H1 (cell line): ENCODE measurements around the gene USP13.

Experiments used
- ATF2 ChIP-seq: IDR thresholded peaks from 2 replicates; pipeline ENCODE4 v1.6.1; 2012; ENCODE audit warnings: low read length, inconsistent platforms
- CHD2 ChIP-seq: IDR thresholded peaks from 2 replicates; pipeline ENCODE4 v1.6.1; 2012; ENCODE audit warnings: low read length, improper control_type of control experiment
- EP300 ChIP-seq, 2 experiments: IDR thresholded peaks; 1 replicate in 1 of 2; 2 replicates in 1 of 2; pipeline ENCODE4 v1.6.1; 2011 to 2012; ENCODE audit warnings: low read depth in 2 of 2, low read length in 2 of 2, mild to moderate bottlenecking in 2 of 2, borderline replicate concordance in 1 of 2, inconsistent platforms in 1 of 2, moderate library complexity in 1 of 2
- GABPA ChIP-seq: IDR thresholded peaks from 2 replicates; pipeline ENCODE4 v1.6.1; 2011; ENCODE audit warnings: mild to moderate bottlenecking, low read length, moderate library complexity, borderline replicate concordance; ENCODE audit not compliant: insufficient read depth
- HDAC2 ChIP-seq, 2 experiments: fragments of 300-600 bp in 1 of 2; sonication (generic) in 1 of 2; IDR thresholded peaks; 2 replicates each; pipeline ENCODE4 v1.6.1; 2011 to 2012; ENCODE audit warnings: low read depth in 2 of 2, low read length in 2 of 2, mild to moderate bottlenecking in 2 of 2, moderate library complexity in 2 of 2, borderline replicate concordance in 1 of 2, inconsistent platforms in 1 of 2
- POLR2A ChIP-seq, 2 experiments: IDR thresholded peaks; 1 replicate in 1 of 2; 2 replicates in 1 of 2; pipeline ENCODE4 v1.6.1; 2011; ENCODE audit warnings: low read depth in 2 of 2, low read length in 2 of 2, mild to moderate bottlenecking in 2 of 2; ENCODE audit errors: control extremely low read depth in 1 of 2
- POLR2AphosphoS5 ChIP-seq: IDR thresholded peaks from 2 replicates; pipeline ENCODE4 v1.6.1; 2011; ENCODE audit warnings: low read depth, low read length
- RFX5 ChIP-seq: IDR thresholded peaks from 2 replicates; pipeline ENCODE4 v1.6.1; 2011; ENCODE audit warnings: low read depth, low read length, improper control_type of control experiment, borderline replicate concordance
- RNF2 ChIP-seq: fragments of 200-900, 300-1000 bp; sonication (generic); IDR thresholded peaks from 2 replicates; pipeline ENCODE4 v1.7.1; 2016; ENCODE audit warnings: borderline replicate concordance, low read depth, mild to moderate bottlenecking, antibody characterized with exemption, low read length; ENCODE audit not compliant: poor library complexity, severe bottlenecking; ENCODE audit errors: missing control alignments
- RXRA ChIP-seq: IDR thresholded peaks from 2 replicates; pipeline ENCODE4 v1.6.1; 2011; ENCODE audit warnings: low read depth, mild to moderate bottlenecking, low read length, moderate library complexity; ENCODE audit not compliant: insufficient read depth
- SIRT6 ChIP-seq: IDR thresholded peaks from one replicate; pipeline ENCODE4 v1.7.1; 2012; ENCODE audit warnings: low read length, inconsistent platforms
- TAF1 ChIP-seq: IDR thresholded peaks from 2 replicates; pipeline ENCODE4 v1.6.1; 2011; ENCODE audit warnings: mild to moderate bottlenecking, low read depth, low read length
- TF ChIP-seq, protein P1 (sequence below), 3 experiments: IDR thresholded peaks; 1 replicate in 2 of 3; 2 replicates in 1 of 3; pipeline versions ENCODE4 v1.5.1 to v1.6.1; 2011; ENCODE audit warnings: low read length in 3 of 3, mild to moderate bottlenecking in 3 of 3, inconsistent platforms in 2 of 3, low read depth in 1 of 3, moderate library complexity in 1 of 3; ENCODE audit not compliant: insufficient read depth in 1 of 3; ENCODE audit errors: control extremely low read depth in 1 of 3

DNA sequence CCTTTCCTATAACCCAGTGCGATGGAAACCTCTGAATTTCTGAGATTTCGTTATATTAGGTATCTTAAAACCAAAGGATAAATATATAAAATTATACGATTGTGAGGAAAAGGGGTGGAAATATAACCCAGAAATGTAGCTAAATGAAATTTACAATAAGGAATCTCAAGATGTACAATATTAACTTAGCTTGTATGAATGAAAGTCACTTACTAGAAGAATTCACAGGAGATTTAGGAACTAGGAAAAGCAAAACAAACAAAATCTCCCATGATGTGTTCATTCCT is 159.2 kb downstream of the USP13 start:
- no peak for TF ChIP-seq TAF1
- TF ChIP-seq, protein P1, sequence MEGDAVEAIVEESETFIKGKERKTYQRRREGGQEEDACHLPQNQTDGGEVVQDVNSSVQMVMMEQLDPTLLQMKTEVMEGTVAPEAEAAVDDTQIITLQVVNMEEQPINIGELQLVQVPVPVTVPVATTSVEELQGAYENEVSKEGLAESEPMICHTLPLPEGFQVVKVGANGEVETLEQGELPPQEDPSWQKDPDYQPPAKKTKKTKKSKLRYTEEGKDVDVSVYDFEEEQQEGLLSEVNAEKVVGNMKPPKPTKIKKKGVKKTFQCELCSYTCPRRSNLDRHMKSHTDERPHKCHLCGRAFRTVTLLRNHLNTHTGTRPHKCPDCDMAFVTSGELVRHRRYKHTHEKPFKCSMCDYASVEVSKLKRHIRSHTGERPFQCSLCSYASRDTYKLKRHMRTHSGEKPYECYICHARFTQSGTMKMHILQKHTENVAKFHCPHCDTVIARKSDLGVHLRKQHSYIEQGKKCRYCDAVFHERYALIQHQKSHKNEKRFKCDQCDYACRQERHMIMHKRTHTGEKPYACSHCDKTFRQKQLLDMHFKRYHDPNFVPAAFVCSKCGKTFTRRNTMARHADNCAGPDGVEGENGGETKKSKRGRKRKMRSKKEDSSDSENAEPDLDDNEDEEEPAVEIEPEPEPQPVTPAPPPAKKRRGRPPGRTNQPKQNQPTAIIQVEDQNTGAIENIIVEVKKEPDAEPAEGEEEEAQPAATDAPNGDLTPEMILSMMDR (IDR thresholded peaks at IDR 0.05; ENCODE audit: control extremely low read depth in 1 of 3, insufficient read depth in 1 of 3, low read depth in 1 of 3, low read length in 3 of 3), result no peak
- no peak for TF ChIP-seq SIRT6
- no peak for TF ChIP-seq HDAC2 (IDR thresholded peaks at IDR 0.05; ENCODE audit: borderline replicate concordance in 1 of 2, low read depth in 2 of 2, low read length in 2 of 2)
- TF ChIP-seq POLR2AphosphoS5, result no peak
- TF ChIP-seq RFX5, result no peak
- no peak for TF ChIP-seq RNF2
- no peak for TF ChIP-seq CHD2
- TF ChIP-seq POLR2A (IDR thresholded peaks at IDR 0.05; ENCODE audit: control extremely low read depth in 1 of 2, low read depth in 2 of 2, low read length in 2 of 2), result no peak
- no peak for TF ChIP-seq RXRA
- no peak for TF ChIP-seq ATF2
- no peak for TF ChIP-seq EP300 (IDR thresholded peaks at IDR 0.05; ENCODE audit: borderline replicate concordance in 1 of 2, low read depth in 2 of 2, low read length in 2 of 2)
- no peak for TF ChIP-seq GABPA
